Measurements from ENCODE around the gene CCDC74B.
"Not testable (repeated sequence)": the region's sequence is repeated elsewhere in the genome, so short reads cannot be mapped to it uniquely, and the experiment has no call there.

CCDC74B gene

GRCh38 chr2:130169896-130170295 lies 25.0 kb upstream of the CCDC74B start:
- no peak overlapping the region for H3K27ac ChIP-seq
- ChIA-PET POLR2A (ENCODE audit: low non-redundant PET) (interaction anchor here (0.7 kb wide), 1 partner anchor 12 kb away, joined by 3 read pairs; no protein-coding TSS in a partner anchor), CTCF (no interaction called here)
- DNase-seq (ENCODE audit: low spot score) = no peak
- no peak for TF ChIP-seq CTCF (conservative IDR thresholded peaks at IDR 0.05; ENCODE audit: low read depth)

GRCh38 chr2:130169163-130169562 lies 24.3 kb upstream of the CCDC74B start:
- DNase-seq (ENCODE audit: low spot score); H3K27ac ChIP-seq; CTCF ChIA-PET: not testable (repeated sequence)
- POLR2A ChIA-PET (ENCODE audit: low non-redundant PET) = interaction anchor here (0.7 kb wide), 1 partner anchor 13 kb away, joined by 3 read pairs; no protein-coding TSS in a partner anchor

GRCh38 chr2:130166611-130167010 lies 21.7 kb upstream of the CCDC74B start:
- POLR2A ChIA-PET (ENCODE audit: low non-redundant PET); H3K27ac ChIP-seq; CTCF ChIA-PET; DNase-seq (ENCODE audit: low spot score): not testable (repeated sequence)

- TF ChIP-seq CTCF (conservative IDR thresholded peaks at IDR 0.05; ENCODE audit: low read depth) = no peak
- H3K27ac ChIP-seq = no peak overlapping the region
- DNase-seq (ENCODE audit: low spot score) = no peak
- POLR2A ChIA-PET (ENCODE audit: low non-redundant PET) = no interaction called here
- CTCF ChIA-PET = no interaction called here
These were observed 20.5 kb upstream of the CCDC74B start for GRCh38 chr2:130165293-130166016.

- ChIA-PET POLR2A (ENCODE audit: low non-redundant PET) (no interaction called here), CTCF (no interaction called here)
- TF ChIP-seq CTCF (conservative IDR thresholded peaks at IDR 0.05; ENCODE audit: low read depth) = no peak
These were observed 18.1 kb upstream of the CCDC74B start for GRCh38 chr2:130162968-130163367.

GRCh38 chr2:130162486-130162885 lies 17.6 kb upstream of the CCDC74B start:
- POLR2A ChIA-PET (ENCODE audit: low non-redundant PET); H3K27ac ChIP-seq; CTCF ChIA-PET; DNase-seq (ENCODE audit: low spot score): not testable (repeated sequence)

More at GRCh38 chr2:130162968-130163367, 18.1 kb upstream of the CCDC74B start:
- no peak overlapping the region for H3K27ac ChIP-seq
- no peak for DNase-seq (ENCODE audit: low spot score)

- CTCF ChIA-PET; POLR2A ChIA-PET (ENCODE audit: low non-redundant PET); DNase-seq (ENCODE audit: low spot score); H3K27ac ChIP-seq: not testable (repeated sequence)
These were observed 16.2 kb upstream of the CCDC74B start for GRCh38 chr2:130160838-130161705.

- ChIA-PET POLR2A (ENCODE audit: low non-redundant PET) (no interaction called here), CTCF (no interaction called here)
- no peak overlapping the region for H3K27ac ChIP-seq
- TF ChIP-seq CTCF (conservative IDR thresholded peaks at IDR 0.05; ENCODE audit: low read depth) = no peak
- DNase-seq (ENCODE audit: low spot score) = no peak
These were observed 15.2 kb upstream of the CCDC74B start for GRCh38 chr2:130160131-130160530.

- CTCF ChIA-PET; H3K27ac ChIP-seq; DNase-seq (ENCODE audit: low spot score); POLR2A ChIA-PET (ENCODE audit: low non-redundant PET): not testable (repeated sequence)
These were observed 14.5 kb upstream of the CCDC74B start for GRCh38 chr2:130159376-130159775.
